Esophagus muscularis mucosa (tissue), 4 donors: ENCODE results near the gene MB. TPM values are rescaled to one million over a fixed set of nuclear protein-coding genes. Genes with fewer than 3 reads are reported as not detected.

ENCODE experiments used
- DNase-seq: peaks from one replicate; pipeline ENCODE4 v3.0.0-alpha.2; 2017; ENCODE audit errors: extremely low spot score
- H3K27ac ChIP-seq, 4 donors: fragments of 200-600 bp; sonication (generic); replicated peaks in 1 of 4; 1 replicate in 3 of 4; 2 replicates in 1 of 4; pipeline ENCODE4 v1.5.1; 2016 to 2019; ENCODE audit warnings: mild to moderate bottlenecking in 1 of 4
- H3K27me3 ChIP-seq, 4 donors: fragments of 200-600 bp; sonication (generic); one replicate each; pipeline versions ENCODE4 v1.5.1 to v1.6.0; 2016 to 2019
- H3K36me3 ChIP-seq, 4 donors: fragments of 200-600 bp; sonication (generic); one replicate each; pipeline ENCODE4 v1.5.1; 2016 to 2019
- H3K4me1 ChIP-seq, 4 donors: fragments of 200-600 bp; sonication (generic); one replicate each; pipeline ENCODE4 v1.5.1; 2016 to 2019
- H3K4me3 ChIP-seq, 4 donors: fragments of 200-600 bp; sonication (generic); 1 replicate in 2 of 4; 2 replicates in 2 of 4; pipeline ENCODE4 v1.5.1; 2016 to 2019; ENCODE audit warnings: mild to moderate bottlenecking in 4 of 4, moderate library complexity in 1 of 4
- H3K9me3 ChIP-seq, 4 donors: fragments of 200-600 bp; sonication (generic); 1 replicate in 3 of 4; 2 replicates in 1 of 4; pipeline ENCODE4 v1.5.1; 2016 to 2019
- CTCF ChIP-seq, 3 experiments: fragments of 200-600 bp in 2 of 3; fragments of 450-650 bp in 1 of 3; sonication (generic) in 2 of 3; IDR thresholded peaks; one replicate each; pipeline ENCODE4 v1.5.1; 2017 to 2019; ENCODE audit warnings: antibody characterized with exemption in 3 of 3, mild to moderate bottlenecking in 2 of 3, moderate library complexity in 1 of 3
- EP300 ChIP-seq: sonication (generic); formaldehyde crosslinking; IDR thresholded peaks from one replicate; pipeline ENCODE4 v1.6.1; 2017; ENCODE audit warnings: antibody characterized with exemption
- POLR2A ChIP-seq: fragments of 450-650 bp; IDR thresholded peaks from one replicate; pipeline ENCODE4 v1.6.1; 2017; ENCODE audit warnings: antibody characterized with exemption, moderate library complexity, mild to moderate bottlenecking, low read depth
- POLR2AphosphoS5 ChIP-seq, 2 donors: sonication (generic); formaldehyde crosslinking; IDR thresholded peaks; one replicate each; pipeline ENCODE4 v1.6.1; 2017; ENCODE audit warnings: antibody characterized with exemption in 2 of 2
- WGBS: methylation state at CpG from one replicate; pipeline ENCODE4 v1.1.5; 2018; 5-methylcytosine and 5-hydroxymethylcytosine counted together
- intact Hi-C: fragments of 100-400 bp; cut with DNase I; formaldehyde crosslinking; loops from one replicate; pipeline ENCODE4 v1.15.1; 2023
- total RNA-seq, 4 donors: library from RNA; depleted of rRNA; stranded (reverse); fragments of >200 nt; gene quantifications; one replicate each; pipeline versions ENCODE4 v1.1.0 to v1.2.1, GENCODE V29; 2016

MB gene
- total RNA-seq, 4 donors from 2014 or later = 0.63 to 3.0 TPM; not detected in 2

- no peaks in the 10 kb centered on the region for H3K27me3 ChIP-seq
- WGBS = 46% methylated on average over 5 of the region's 9 CpGs
- H3K27ac ChIP-seq = peak overlapping the region; percentile 76 to 87 (median 80)
- intact Hi-C loops = loop anchor here (5.0 to 10.0 kb wide), 3 partner anchors 35 to 442 kb away; no protein-coding TSS in a partner anchor
- H3K36me3 ChIP-seq = no peaks in the 10 kb centered on the region
- TF ChIP-seq POLR2AphosphoS5 (IDR thresholded peaks at IDR 0.05) (peak in 1 of 2 donors; percentile 23), EP300 (no peak)
- no peak for DNase-seq
- no peaks in the 10 kb centered on the region for H3K9me3 ChIP-seq
- peaks cover 45 to 63% (median 47%) of the 10 kb centered on the region in 4 donors for H3K4me1 ChIP-seq
- no peak overlapping the region for H3K4me3 ChIP-seq
Measured at GRCh38 chr22:35622191-35622913, 5.2 kb upstream of the MB start.

- intact Hi-C loops = loop anchor here (5.0 to 10.0 kb wide), 3 partner anchors 34 to 443 kb away; no protein-coding TSS in a partner anchor
- H3K27ac ChIP-seq = peak overlapping the region; percentile 76 to 87 (median 80)
Measured at GRCh38 chr22:35621451-35621850, 4.3 kb upstream of the MB start.

GRCh38 chr22:35620624-35621251 is 3.6 kb upstream of the MB start:
- Histone ChIP-seq H3K36me3 (no peaks in the 10 kb centered on the region), H3K4me1 (peaks cover 34 to 52% (median 38%) of the 10 kb centered on the region in 4 donors), H3K9me3 (no peaks in the 10 kb centered on the region), H3K4me3 (no peak overlapping the region), H3K27me3 (no peaks in the 10 kb centered on the region), H3K27ac (peak overlapping the region; percentile 76 to 87 (median 80))
- TF ChIP-seq POLR2AphosphoS5 (IDR thresholded peaks at IDR 0.05) (peak; percentile 57 to 76), EP300 (no peak)
- DNase-seq = no peak
- 50% methylated on average over 13 of the region's 15 CpGs for WGBS
- intact Hi-C loops = loop anchor here (5.0 to 10.0 kb wide), 3 partner anchors 33 to 444 kb away; no protein-coding TSS in a partner anchor

More at GRCh38 chr22:35621451-35621850, 4.3 kb upstream of the MB start:
- no peak for DNase-seq
- Histone ChIP-seq H3K36me3 (no peaks in the 10 kb centered on the region), H3K9me3 (no peaks in the 10 kb centered on the region), H3K4me1 (peaks cover 38 to 59% (median 39%) of the 10 kb centered on the region in 4 donors), H3K4me3 (no peak overlapping the region), H3K27me3 (no peaks in the 10 kb centered on the region)
- WGBS = 56% methylated on average over 6 of the region's 6 CpGs
- no peak for TF ChIP-seq CTCF (IDR thresholded peaks at IDR 0.05)
- TF ChIP-seq POLR2AphosphoS5 (IDR thresholded peaks at IDR 0.05) = no peak
- no peak for TF ChIP-seq EP300
- no peak for TF ChIP-seq POLR2A

GRCh38 chr22:35619336-35620094 is 2.4 kb upstream of the MB start:
- Histone ChIP-seq H3K36me3 (peaks cover 0 to 6% (median 0%) of the 10 kb centered on the region in 4 donors), H3K27me3 (no peaks in the 10 kb centered on the region), H3K27ac (peak overlapping the region in 3 of 4 donors; percentile 76 to 87 (median 78)), H3K4me3 (no peak overlapping the region), H3K4me1 (peaks cover 34 to 52% (median 41%) of the 10 kb centered on the region in 4 donors), H3K9me3 (no peaks in the 10 kb centered on the region)
- WGBS = 90% methylated on average over 13 of the region's 13 CpGs
- intact Hi-C loops = loop anchor here (5.0 to 10.0 kb wide), 3 partner anchors 32 to 445 kb away; no protein-coding TSS in a partner anchor
- TF ChIP-seq EP300 = no peak
- TF ChIP-seq CTCF (IDR thresholded peaks at IDR 0.05) = no peak
- TF ChIP-seq POLR2AphosphoS5 (IDR thresholded peaks at IDR 0.05) = no peak
- no peak for TF ChIP-seq POLR2A
- DNase-seq = no peak

- TF ChIP-seq EP300 (no peak), CTCF (IDR thresholded peaks at IDR 0.05) (no peak), POLR2A (no peak), POLR2AphosphoS5 (IDR thresholded peaks at IDR 0.05) (no peak)
- DNase-seq = no peak
- intact Hi-C loops = no loop called here
- 100% methylated on average over 1 of the region's 1 CpG for WGBS
- no peaks in the 10 kb centered on the region for H3K27me3 ChIP-seq
- H3K36me3 ChIP-seq = peaks cover 0 to 15% (median 0%) of the 10 kb centered on the region in 4 donors
- no peaks in the 10 kb centered on the region for H3K9me3 ChIP-seq
- H3K4me1 ChIP-seq = peaks cover 34 to 52% (median 41%) of the 10 kb centered on the region in 4 donors
- H3K4me3 ChIP-seq = no peak overlapping the region
- no peak overlapping the region for H3K27ac ChIP-seq
Measured at GRCh38 chr22:35618427-35619223, 1.5 kb upstream of the MB start.
